Measurements from ENCODE around the gene KRT3.

- TF ChIP-seq, protein P1, sequence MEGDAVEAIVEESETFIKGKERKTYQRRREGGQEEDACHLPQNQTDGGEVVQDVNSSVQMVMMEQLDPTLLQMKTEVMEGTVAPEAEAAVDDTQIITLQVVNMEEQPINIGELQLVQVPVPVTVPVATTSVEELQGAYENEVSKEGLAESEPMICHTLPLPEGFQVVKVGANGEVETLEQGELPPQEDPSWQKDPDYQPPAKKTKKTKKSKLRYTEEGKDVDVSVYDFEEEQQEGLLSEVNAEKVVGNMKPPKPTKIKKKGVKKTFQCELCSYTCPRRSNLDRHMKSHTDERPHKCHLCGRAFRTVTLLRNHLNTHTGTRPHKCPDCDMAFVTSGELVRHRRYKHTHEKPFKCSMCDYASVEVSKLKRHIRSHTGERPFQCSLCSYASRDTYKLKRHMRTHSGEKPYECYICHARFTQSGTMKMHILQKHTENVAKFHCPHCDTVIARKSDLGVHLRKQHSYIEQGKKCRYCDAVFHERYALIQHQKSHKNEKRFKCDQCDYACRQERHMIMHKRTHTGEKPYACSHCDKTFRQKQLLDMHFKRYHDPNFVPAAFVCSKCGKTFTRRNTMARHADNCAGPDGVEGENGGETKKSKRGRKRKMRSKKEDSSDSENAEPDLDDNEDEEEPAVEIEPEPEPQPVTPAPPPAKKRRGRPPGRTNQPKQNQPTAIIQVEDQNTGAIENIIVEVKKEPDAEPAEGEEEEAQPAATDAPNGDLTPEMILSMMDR (IDR thresholded peaks at IDR 0.05) = no peak
- no peak for TF ChIP-seq POLR2A (IDR thresholded peaks at IDR 0.05)
These were observed 3.5 kb downstream of the KRT3 start for GRCh38 chr12:52792185-52793029.
